VCaP (cell line): ENCODE measurements around the gene SMTNL2.
"Not testable (repeated sequence)": the region's sequence is repeated elsewhere in the genome, so short reads cannot be mapped to it uniquely, and the experiment has no call there.

Experiments
- H3K27ac ChIP-seq: fragments of 450-650 bp; 2 replicates; pipeline ENCODE4 v1.5.1; 2017
- TF ChIP-seq, protein P1 (sequence below): fragments of 450-650 bp; conservative IDR thresholded peaks from 2 replicates; pipeline ENCODE4 v1.5.1; 2017; ENCODE audit warnings: mild to moderate bottlenecking, moderate library complexity

Gene SMTNL2

DNA sequence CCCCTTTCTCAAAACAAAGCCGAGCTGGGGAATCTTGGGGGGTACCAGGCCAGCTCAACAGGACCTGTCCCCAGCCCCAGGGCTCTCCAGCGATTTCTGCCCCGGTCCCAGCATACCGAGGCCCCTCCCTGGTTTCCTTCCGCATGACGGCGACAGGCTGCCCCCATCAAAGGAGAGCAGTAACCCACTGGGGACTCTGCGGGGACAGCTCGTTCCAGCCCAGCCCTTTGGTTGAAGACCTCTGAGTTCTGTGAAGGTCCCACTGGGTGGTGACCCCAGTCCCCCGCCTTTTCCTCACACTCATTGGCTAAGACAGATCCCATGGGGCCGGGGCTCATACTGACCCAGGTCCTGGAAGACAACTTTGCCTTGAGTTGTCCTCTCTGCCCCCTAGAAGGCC is 4.1 kb downstream of the SMTNL2 start:
- TF ChIP-seq, protein P1, sequence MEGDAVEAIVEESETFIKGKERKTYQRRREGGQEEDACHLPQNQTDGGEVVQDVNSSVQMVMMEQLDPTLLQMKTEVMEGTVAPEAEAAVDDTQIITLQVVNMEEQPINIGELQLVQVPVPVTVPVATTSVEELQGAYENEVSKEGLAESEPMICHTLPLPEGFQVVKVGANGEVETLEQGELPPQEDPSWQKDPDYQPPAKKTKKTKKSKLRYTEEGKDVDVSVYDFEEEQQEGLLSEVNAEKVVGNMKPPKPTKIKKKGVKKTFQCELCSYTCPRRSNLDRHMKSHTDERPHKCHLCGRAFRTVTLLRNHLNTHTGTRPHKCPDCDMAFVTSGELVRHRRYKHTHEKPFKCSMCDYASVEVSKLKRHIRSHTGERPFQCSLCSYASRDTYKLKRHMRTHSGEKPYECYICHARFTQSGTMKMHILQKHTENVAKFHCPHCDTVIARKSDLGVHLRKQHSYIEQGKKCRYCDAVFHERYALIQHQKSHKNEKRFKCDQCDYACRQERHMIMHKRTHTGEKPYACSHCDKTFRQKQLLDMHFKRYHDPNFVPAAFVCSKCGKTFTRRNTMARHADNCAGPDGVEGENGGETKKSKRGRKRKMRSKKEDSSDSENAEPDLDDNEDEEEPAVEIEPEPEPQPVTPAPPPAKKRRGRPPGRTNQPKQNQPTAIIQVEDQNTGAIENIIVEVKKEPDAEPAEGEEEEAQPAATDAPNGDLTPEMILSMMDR: no peak
- no peak overlapping the region for H3K27ac ChIP-seq

DNA sequence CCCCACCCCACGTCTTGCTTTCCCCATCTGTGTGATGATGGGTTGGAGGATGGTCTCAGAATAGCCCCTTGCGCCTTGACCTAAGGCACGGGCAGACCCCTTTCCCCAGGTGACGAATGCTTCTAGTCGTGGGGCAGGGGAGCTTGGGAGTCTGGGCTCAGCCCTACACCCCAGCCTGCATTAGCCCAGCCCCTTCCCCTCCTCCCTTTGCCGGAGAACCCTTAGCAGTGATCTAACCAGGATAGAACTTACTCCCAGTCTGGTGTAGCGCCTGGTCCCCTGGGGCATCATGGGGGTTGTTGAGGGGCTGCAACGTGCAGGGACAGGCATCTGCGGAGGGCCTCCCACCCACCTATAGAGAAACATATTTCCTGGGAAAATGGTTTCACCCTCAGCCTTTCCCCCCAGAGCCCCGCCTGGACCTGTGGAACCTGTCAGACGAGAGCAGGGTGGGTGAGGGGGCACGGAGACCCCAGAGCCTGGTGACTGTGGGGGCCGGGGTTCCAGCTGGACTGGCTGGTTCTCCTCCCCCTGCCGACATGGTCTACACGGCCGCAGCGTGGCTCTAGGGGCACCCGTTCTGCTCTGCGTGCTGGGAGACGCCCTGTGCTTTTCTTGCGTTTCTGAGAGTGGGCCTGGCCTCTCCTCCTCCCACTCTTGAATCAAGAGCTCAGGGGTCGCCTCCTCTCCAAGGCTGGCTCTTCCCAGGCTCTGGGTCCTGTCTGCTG is 4.7 kb downstream of the SMTNL2 start:
- no peak overlapping the region for H3K27ac ChIP-seq

DNA sequence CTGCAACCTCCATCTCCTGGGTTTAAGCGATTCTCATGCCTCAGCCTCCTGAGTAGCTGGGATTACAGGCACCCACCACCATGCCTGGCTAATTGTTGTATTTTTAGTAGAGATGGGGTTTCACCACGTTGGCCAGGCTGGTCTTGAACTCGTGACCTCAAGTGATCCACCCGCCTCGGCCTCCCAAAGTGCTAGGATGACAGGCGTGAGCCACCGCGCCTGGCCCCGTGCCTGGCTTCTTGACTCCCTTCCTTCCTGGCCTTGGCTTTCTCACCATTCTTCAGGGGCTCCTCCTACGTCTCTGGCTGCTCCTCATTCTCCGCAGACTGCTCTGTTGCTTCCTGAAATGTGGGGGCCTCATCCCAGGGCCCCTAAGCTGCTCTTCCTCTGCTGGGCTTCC is 5.7 kb downstream of the SMTNL2 start:
- H3K27ac ChIP-seq: not testable (repeated sequence)

More for the DNA sequence above, 4.7 kb downstream of the SMTNL2 start:
- TF ChIP-seq, protein P1: no peak

DNA sequence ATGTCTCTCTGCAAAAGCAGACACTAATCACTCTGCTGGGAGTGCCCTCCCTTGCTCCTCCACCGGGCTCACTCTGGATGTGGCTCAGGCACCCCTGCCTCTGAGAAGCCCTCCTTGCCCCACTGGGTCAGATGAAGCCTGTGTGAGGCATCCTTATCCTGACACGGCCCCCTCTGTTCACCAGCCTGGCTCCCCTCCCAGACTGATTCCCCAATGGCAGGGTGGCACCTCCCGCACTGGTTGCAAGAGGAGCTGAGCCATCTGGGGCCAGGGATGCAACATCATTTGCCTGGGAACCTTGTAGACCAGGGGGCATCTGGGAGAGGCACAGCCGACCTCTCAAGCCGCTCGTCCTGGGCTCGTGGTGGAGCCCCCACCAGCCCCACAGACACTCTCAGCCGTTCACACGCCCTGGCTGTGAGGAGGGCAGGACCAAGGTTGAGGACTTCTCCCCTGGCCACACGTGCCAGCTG is 6.7 kb downstream of the SMTNL2 start:
- no peak overlapping the region for H3K27ac ChIP-seq

DNA sequence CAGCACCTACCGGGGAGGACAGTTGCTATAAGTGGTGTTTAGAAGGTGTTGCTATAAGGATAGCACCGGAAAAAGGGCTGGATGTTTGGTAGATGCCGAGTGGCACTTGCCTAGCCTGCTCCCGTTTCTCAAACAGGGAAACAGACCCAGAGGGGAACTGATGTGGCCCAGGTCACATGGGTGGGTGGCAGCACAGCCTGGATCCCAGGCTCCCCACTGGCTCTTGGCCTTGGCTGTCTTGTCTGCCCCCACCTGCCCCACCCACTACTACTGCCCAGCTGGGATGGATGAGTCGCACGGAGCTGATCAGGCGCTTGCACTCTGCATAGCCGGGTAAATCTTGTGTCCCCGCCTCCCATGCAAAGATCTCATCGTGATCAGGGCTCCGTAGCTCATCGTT is 7.2 kb downstream of the SMTNL2 start:
- TF ChIP-seq, protein P1: no peak
- no peak overlapping the region for H3K27ac ChIP-seq

More for the DNA sequence above, 6.7 kb downstream of the SMTNL2 start:
- TF ChIP-seq, protein P1: no peak

DNA sequence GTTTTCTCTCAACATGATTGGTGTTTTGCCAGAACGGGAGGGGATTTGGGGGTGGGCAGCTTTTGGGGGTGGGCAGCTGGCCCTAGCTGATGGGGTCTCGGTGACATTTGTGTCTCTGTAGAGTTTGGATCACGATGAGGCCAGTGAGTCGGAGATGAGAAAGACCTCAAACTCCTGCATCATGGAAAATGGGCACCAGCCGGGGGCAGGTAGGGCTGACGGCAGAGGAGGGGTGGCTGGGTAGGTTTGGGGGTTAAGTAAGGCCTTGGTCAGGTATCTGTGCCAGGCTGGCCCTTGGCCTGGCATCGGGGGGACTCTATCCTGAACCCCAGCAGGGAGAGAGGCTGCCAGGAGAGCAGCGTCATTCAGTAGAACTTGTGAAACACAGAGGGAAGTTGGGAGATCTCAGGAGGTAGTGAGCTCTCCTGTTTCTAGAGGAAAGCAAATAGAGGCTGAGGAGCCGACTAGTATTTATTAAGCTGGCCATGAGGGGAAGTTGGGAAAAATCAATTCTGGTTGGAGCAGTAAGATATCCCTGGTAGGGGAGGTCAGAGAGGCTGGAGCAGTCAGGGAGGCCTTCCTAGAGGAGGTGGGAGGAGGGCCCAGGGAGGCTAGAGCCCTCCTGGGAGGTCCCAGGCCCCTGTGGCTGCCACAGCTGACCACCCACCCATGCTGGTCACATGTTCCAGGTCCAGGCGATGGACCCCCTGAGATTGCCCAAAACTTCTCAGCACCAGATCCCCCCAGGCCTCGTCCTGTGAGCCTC is 8.1 kb downstream of the SMTNL2 start:
- no peak overlapping the region for H3K27ac ChIP-seq
- TF ChIP-seq, protein P1: no peak

DNA sequence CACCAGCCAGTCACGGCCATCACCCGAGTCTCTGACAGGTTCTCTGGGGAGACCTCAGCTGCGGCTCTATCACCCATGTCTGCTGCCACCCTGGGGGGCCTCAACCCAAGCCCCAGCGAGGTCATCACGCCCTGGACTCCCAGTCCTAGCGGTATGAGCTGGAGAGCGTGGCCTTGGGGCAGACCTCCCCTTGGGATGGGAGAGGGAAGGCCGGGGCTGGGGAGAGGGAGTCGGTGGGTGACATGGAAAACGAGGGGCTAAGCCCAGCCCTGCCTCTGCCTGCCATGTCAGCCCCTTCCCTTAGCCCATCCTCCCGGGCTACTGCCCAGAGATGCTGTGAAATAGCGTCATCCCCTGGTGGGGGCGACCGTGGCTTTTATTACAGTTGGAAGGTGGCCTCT is 8.7 kb downstream of the SMTNL2 start:
- H3K27ac ChIP-seq: no peak overlapping the region
- TF ChIP-seq, protein P1: no peak

DNA sequence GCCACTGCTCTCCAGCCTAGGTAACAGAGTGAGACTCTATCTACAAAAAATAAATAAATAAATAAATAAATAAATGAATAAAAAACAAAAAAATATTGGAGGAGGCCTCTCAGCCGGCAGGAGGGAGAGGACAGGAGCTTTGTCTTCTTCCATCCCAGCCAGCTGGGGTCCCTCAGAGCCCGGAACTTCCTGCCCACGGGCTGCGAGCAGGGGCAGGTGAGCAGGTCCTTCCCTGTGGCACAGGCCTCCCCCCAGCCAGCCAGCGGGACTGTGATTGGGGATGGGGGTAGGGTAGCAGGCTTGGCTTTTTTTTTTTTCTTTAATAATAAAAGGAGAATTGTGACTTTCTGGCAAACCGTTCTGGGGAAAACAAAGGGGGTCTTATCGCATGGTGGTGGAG is 10.1 kb downstream of the SMTNL2 start:
- H3K27ac ChIP-seq: no peak overlapping the region
- TF ChIP-seq, protein P1: no peak
